HPDE6-E6E7 (cell line): Measurements from ENCODE around the gene SERTAD3.
"Not testable (repeated sequence)": the region's sequence is repeated elsewhere in the genome, so short reads cannot be mapped to it uniquely, and the experiment has no call there.

Source experiments
- DNase-seq: peaks from one replicate; pipeline ENCODE4 v3.0.0; 2011; ENCODE audit warnings: missing footprints; ENCODE audit errors: extremely low spot score

Gene SERTAD3

GRCh38 chr19:40411125-40411842 lies 32.9 kb downstream of the SERTAD3 start:
- DNase-seq: no peak

GRCh38 chr19:40410030-40410389 lies 34.1 kb downstream of the SERTAD3 start:
- DNase-seq: no peak

- not testable (repeated sequence) for DNase-seq
These were observed 35.6 kb downstream of the SERTAD3 start for GRCh38 chr19:40408598-40408925.

GRCh38 chr19:40407714-40408597 lies 36.2 kb downstream of the SERTAD3 start:
- DNase-seq: no peak

- peak; percentile 86 for DNase-seq
These were observed 40.7 kb downstream of the SERTAD3 start for GRCh38 chr19:40403262-40403984.

- no peak for DNase-seq
These were observed 43.6 kb downstream of the SERTAD3 start for GRCh38 chr19:40400559-40400958.

GRCh38 chr19:40398417-40399131 lies 45.6 kb downstream of the SERTAD3 start:
- DNase-seq: no peak

- no peak for DNase-seq
These were observed 46.6 kb downstream of the SERTAD3 start for GRCh38 chr19:40397568-40397906.

- no peak for DNase-seq
These were observed 47.1 kb downstream of the SERTAD3 start for GRCh38 chr19:40396886-40397567.

GRCh38 chr19:40395956-40396355 lies 48.2 kb downstream of the SERTAD3 start:
- DNase-seq: no peak

- no peak for DNase-seq
These were observed 49.3 kb downstream of the SERTAD3 start for GRCh38 chr19:40394816-40395210.

- no peak for DNase-seq
These were observed 50.0 kb downstream of the SERTAD3 start for GRCh38 chr19:40393894-40394815.

GRCh38 chr19:40392894-40393517 lies 51.1 kb downstream of the SERTAD3 start:
- peak; percentile 80 for DNase-seq

GRCh38 chr19:40392123-40392522 lies 52.0 kb downstream of the SERTAD3 start:
- no peak for DNase-seq
